ENCODE results near the gene SHROOM3.
A peak's percentile ranks its signal among the peaks of the same experiment; 100 is the strongest.

The SHROOM3 gene

GRCh38 chr4:76622717-76623116, 187.7 kb downstream of the SHROOM3 start:
- DNase-seq (ENCODE audit: low spot score) (no peak), FAIRE-seq (no peak)

- DNase-seq (ENCODE audit: low spot score), result no peak
- no peak for FAIRE-seq
Measured at GRCh38 chr4:76623217-76624045, 188.4 kb downstream of the SHROOM3 start.

GRCh38 chr4:76624241-76624681, 189.2 kb downstream of the SHROOM3 start:
- FAIRE-seq (peak; percentile 75), DNase-seq (ENCODE audit: low spot score) (peak; percentile 95)

GRCh38 chr4:76624931-76625715, 190.1 kb downstream of the SHROOM3 start:
- DNase-seq (ENCODE audit: low spot score) (no peak), FAIRE-seq (no peak)

DNA sequence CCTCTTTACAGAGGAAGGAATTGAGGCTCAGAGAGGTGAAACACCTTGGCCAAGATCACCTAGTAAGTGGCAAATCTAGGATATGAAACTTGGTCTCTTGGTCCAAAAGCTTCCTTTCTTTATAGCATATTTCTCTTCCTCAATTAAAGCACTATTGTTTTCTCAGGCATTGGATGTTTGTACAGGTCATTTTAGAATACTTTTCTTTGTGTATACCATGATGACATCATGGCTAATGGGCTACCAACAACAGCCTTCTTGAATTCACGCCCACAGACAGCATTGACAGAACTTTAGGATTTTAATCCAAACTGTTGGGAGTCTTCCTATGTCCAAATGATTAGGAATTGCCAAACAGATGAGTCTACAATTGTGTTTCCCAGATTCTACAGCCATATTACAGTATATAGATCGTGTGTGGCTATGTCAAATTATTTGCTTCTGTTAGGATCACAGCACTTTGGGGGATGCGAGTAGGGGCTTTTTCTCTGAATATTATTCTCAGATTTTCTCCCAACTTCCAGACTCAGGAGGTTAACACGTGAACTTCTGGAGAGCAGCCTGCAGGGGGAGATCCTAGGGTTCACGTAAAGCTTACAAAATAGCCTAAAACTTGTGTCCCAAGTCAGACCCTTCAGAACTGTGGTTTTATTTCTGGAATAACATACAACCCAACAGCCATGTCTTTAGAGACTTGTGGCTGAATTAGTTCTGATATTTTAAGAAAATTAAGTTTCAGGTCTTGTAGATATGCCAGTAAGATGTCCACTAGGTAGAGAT, 191.8 kb downstream of the SHROOM3 start:
- DNase-seq (ENCODE audit: low spot score) (no peak), FAIRE-seq (no peak)

DNA sequence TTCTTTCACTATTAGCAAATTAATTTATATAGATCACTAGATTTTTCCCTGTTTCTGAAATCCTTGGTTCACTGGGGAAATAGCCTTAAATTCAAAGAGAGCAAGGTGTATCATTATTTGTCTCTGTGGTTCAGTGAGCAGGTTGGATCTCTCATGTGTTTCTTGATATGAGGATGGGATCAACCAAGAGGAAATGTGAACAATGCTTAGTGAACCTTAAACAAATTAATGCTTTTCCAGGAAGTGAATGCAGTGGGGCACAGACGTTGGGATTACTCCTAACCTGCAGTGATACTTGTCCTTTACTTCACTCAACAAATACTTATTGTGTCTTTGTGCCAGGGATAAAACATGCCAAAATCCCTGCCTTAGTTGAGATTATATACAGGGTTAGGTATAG, 193.2 kb downstream of the SHROOM3 start:
- FAIRE-seq (no peak), DNase-seq (ENCODE audit: low spot score) (no peak)

GRCh38 chr4:76630741-76631140, 195.7 kb downstream of the SHROOM3 start:
- FAIRE-seq (no peak), DNase-seq (ENCODE audit: low spot score) (no peak)

DNA sequence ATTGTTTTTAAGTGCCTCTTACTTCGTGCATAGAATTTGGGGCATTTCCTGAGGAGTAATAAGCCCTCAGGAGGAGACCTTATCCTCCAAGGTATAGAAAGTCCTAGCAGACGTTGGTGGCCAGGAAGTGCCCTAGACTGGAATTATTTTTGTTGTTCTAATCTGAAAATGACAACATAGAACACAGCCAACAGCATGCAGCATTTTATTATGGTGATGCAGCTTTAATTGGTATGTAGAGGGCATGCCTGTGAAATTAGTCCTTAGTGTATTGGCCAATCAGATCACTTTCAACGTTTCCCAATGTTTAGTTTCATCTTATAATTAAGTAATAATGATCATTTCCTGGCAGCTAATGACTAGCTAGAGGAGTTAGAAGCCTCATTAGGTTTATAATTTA, 199.2 kb downstream of the SHROOM3 start:
- no peak for FAIRE-seq
- no peak for DNase-seq (ENCODE audit: low spot score)

DNA sequence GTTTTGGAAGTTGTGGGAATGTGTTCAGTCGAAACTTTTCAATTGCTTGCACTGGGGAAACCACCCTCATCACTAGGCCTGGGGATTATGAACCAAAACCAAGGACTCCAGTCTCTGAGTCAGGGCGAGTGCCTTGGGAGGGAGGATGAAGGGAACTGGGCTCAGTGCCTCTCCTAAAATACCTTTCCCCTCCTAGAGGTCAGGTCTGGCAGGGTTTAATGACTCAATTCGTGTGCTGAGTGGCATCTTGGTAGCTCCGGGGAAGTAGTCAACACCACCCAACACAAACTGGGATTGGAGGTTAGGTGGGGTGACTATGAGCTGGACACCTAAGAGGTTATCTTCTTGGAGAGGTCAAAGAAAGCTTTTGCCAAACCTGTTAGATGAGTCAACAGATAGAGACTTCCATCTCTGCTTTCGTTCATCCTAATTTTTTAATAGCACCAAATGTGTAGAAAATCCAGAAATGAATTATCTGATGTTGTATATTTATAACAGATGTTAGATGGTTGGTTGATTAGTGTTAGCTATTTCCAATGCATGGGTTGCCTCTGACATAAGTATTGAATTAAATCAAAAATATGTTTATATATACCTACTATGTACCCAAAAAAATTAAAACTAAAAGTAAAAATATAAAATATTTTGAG, 202.8 kb downstream of the SHROOM3 start:
- DNase-seq (ENCODE audit: low spot score) (peak; percentile 25), FAIRE-seq (no peak)

DNA sequence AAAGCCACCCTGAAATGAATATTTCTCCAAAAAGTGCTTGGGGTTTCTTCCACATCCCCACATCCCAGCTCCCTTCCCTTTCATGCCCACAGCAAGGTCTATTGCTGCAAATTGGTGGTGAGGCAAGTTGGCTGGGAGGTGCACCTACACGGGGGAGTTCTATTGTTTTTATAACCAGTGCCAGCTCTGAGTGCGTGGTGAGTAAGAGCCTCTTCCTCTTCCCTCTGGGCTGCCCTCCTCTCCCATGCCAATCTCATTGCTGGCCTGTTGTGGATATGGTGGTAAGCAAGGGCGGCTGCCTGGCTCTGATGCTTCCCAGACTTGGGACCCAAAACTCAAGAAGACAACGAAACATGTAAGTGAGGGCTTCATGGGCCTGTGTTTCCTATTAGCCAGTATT, 204.3 kb downstream of the SHROOM3 start:
- peak; percentile 63 for DNase-seq (ENCODE audit: low spot score)
- FAIRE-seq, result no peak

DNA sequence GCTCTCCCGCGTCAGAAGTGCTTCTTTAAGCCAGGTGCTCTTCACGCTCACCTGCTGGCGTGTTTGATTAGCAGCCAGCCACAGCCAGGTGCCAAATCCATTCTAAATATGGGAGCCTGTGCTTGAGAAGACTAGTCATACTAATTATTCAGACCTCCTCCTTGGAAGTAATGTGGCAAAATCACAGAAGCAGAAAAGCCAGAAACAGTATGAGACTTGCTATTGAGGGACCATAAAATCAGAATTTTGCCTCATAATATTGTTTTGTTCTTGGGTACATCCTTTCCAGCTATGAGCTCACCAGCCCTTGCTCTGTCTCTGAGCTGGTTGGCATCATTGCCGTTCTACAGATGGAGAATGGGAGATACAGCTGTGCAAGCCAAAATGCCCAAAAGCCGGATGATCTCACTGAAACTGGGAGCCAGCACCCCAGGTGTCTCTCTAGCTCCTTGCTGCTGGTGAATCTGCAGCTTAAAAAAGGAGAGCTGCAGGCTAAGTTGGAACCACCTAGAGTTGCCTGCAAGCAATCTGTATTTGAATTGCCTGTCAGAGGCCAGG, 205.4 kb downstream of the SHROOM3 start:
- DNase-seq (ENCODE audit: low spot score), result no peak
- FAIRE-seq, result no peak

DNA sequence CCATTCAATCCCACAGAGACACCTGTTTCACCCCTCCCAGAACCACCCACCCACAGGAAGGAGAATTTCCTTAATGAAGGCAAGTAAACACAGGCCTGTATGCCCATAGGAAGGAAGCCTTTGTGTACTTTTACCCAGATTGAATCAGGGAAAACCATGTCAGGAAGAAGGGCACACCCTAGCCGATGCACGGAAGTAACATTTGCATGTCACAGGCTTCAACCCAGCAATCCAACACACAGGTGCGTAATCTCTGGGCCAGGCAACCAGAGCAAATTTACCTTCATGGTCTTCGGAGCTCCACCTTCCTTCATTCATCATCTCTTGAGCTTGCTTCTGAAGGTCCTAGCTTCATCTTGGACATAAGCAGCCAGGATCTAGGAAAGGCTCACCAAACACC, 206.3 kb downstream of the SHROOM3 start:
- no peak for FAIRE-seq

DNA sequence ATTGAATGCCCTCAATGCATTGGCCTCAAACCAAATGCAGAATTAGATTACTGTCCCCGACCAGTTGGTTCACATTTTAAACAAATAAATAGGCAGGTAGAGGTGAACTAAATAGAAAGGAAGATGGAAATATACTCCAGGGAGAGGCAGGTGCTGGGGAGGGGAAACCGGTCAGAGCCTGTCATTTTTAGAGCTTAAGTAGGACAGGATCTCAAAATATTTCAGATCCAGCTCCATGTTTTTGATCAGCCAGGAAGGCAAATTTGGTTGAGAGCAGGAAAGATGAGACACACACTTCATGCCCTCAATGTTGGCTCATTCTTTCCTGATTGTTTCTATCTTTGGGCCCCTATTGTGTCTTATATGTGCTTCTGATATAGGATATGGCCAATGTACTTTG, 206.7 kb downstream of the SHROOM3 start:
- DNase-seq (ENCODE audit: low spot score), result no peak
- FAIRE-seq, result no peak

More for the DNA sequence above, 206.3 kb downstream of the SHROOM3 start:
- DNase-seq (ENCODE audit: low spot score), result no peak

DNA sequence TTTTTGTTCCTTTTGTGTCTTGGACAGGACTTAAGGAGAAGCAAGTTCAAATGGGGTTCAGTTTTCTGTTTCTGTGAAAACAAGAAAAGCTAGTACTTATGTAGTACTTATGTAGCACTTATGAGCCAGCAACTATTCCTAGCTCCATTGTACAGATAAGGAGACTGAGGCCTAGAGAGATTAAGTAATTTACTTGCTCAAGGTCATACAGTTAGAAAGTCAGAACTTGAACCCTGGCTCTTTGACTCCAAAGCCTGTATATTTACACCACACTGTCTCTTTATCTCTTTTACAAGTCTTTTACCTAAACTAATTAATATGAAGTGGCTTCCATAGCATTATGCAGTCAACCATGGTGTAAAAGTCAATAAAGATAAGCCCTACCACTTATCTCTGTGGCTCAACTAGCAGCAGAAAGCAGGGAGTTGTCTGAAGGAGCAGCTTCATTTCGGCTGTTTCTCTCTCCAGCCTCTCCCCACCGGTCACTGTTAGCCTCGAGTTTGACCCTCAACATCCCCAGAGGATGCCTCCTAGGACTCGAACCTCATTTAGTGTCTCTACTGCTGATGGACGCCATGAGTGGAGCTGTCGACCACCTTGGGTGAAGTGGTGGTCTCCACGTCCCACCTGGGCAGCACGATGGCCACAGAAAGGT, 209.9 kb downstream of the SHROOM3 start:
- FAIRE-seq, result no peak
- DNase-seq (ENCODE audit: low spot score), result no peak

DNA sequence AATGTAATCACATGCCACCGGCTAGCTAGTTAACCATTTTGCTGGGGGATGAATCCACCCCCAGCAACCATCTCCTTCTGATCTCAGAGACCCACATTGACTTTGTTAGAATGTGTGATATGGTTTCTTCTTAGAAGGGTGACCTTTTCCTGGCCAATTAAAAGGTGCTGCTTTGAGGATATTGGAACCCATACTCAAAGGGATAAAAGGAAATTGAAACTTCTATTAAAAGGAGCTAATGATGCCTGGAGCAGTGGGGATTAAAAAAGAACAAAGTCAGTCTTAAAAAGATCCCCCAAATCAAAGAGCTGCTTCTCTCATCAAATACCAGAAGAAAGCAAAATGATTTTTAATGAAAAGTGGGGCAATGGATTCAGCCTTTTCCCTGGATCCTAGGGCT, 214.1 kb downstream of the SHROOM3 start:
- no peak for DNase-seq (ENCODE audit: low spot score)
- no peak for FAIRE-seq

DNA sequence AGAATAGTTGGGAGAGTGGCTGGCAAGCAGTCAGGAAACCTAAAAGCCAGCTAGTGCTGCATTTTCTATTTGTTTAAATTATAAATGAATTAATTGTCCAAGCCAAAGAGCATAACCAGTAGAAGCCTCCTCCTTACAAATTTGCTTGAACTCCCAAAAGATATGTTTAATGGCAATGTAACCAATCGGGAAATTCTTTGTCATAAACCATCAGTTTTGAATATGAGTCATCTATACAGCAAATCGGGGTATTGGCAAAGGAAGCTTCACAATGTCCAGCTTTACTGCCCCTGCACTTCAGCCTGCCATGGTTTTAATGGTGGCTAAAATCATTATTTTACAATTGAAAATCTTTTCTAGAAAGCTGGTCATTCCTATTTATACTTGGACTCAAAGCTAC, 216.6 kb downstream of the SHROOM3 start:
- DNase-seq (ENCODE audit: low spot score) (no peak), FAIRE-seq (no peak)

- no peak for DNase-seq (ENCODE audit: low spot score)
- no peak for FAIRE-seq
Measured at GRCh38 chr4:76652389-76652788, 217.4 kb downstream of the SHROOM3 start.

DNA sequence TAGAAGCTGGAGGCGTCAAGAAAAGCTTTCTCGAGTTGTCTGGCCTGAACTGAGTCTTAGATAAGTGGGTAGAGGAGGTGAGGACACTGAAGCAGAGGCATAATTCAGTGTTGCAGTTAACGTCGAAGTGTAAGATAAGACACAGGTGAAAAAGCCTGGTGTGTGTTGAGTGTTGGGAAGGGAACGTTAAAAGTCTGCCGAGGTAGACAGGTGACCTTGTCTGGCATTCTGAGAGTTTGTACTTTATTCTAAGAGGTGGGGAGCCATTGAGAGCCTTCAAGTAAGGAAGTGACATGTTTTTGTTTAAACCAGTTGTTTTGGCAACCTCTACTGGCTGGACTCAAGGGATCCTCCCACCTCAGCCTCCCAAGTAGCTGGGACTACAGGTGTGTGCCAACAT, 219.1 kb downstream of the SHROOM3 start:
- FAIRE-seq (no peak), DNase-seq (ENCODE audit: low spot score) (no peak)

GRCh38 chr4:76654791-76655190, 219.8 kb downstream of the SHROOM3 start:
- DNase-seq (ENCODE audit: low spot score) (no peak), FAIRE-seq (no peak)
